ENCODE results near the gene HDAC11. TPM values are rescaled to one million over a fixed set of nuclear protein-coding genes. Genes with fewer than 3 reads are reported as not detected.

Gene HDAC11
- total and polyA plus RNA-seq, 2 of the 13 experiments (the other 11 are each of a cell fraction or from before 2014, with no cell fraction given) = 13.7 to 33.1 TPM

- TF ChIP-seq KIAA2018 (CRISPR knock-in tag; IDR thresholded peaks at IDR 0.05; ENCODE audit: borderline replicate concordance) (no peak), ZNF282 (IDR thresholded peaks at IDR 0.05; ENCODE audit: partially characterized antibody) (no peak), FLYWCH1 (CRISPR knock-in tag; IDR thresholded peaks at IDR 0.05) (no peak), FOXA1 (IDR thresholded peaks at IDR 0.05) (no peak), FOXA1 (CRISPR knock-in tag; IDR thresholded peaks at IDR 0.05) (peak; percentile 49; the same call in 1 of the 2 replicates), NCOA5 (CRISPR knock-in tag; IDR thresholded peaks at IDR 0.05) (no peak), RAD21 (CRISPR knock-in tag; IDR thresholded peaks at IDR 0.05) (peak; percentile 75), ZNF629 (CRISPR knock-in tag; conservative IDR thresholded peaks at IDR 0.05) (peak; percentile 77), SMC3 (IDR thresholded peaks at IDR 0.05; ENCODE audit: low read length) (peak; percentile 83), PBX2 (CRISPR knock-in tag; IDR thresholded peaks at IDR 0.05) (no peak), ZNF350 (CRISPR knock-in tag; IDR thresholded peaks at IDR 0.05; ENCODE audit: borderline replicate concordance, low read depth) (no peak), ZC3H13 (CRISPR knock-in tag; IDR thresholded peaks at IDR 0.05) (no peak), ZNF547 (CRISPR knock-in tag; IDR thresholded peaks at IDR 0.05) (0 out of 2 replicates have a peak, but pooled peaks have one; percentile 32), FOSL2 (CRISPR knock-in tag; IDR thresholded peaks at IDR 0.05) (0 out of 2 replicates have a peak, but pooled peaks have one; percentile 21), ZFP41 (CRISPR knock-in tag; IDR thresholded peaks at IDR 0.05; ENCODE audit: borderline replicate concordance) (no peak), KLF9 (CRISPR knock-in tag; IDR thresholded peaks at IDR 0.05; ENCODE audit: low read depth) (no peak)
Measured at GRCh38 chr3:13495921-13496723, 16.0 kb downstream of the HDAC11 start (continued).

Measured in HepG2 (cell line).